Lower lobe of right lung (tissue), 2 donors: ENCODE data around the gene MB. TPM values are rescaled to one million over a fixed set of nuclear protein-coding genes. Genes with fewer than 3 reads are reported as not detected.
A peak's percentile ranks its signal among the peaks of the same experiment; 100 is the strongest.

Source experiments
- ATAC-seq, 2 donors: fragments of 200-7000 bp; cut with Tn5 transposase; one replicate each; pipeline ENCODE4 v1.9.1; 2020 to 2022; ENCODE audit warnings: mild to moderate bottlenecking in 2 of 2, moderate library complexity in 2 of 2
- DNase-seq: peaks from one replicate; pipeline ENCODE4 v3.0.0-alpha.2; 2020
- H3K27ac ChIP-seq: fragments of 200-600 bp; one replicate; pipeline ENCODE4 v1.8.0; 2022
- H3K27me3 ChIP-seq: fragments of 200-600 bp; one replicate; pipeline ENCODE4 v1.8.0; 2022; ENCODE audit warnings: low read depth
- H3K36me3 ChIP-seq: fragments of 200-600 bp; one replicate; pipeline ENCODE4 v1.8.0; 2022; ENCODE audit warnings: mild to moderate bottlenecking
- H3K4me1 ChIP-seq: fragments of 200-600 bp; one replicate; pipeline ENCODE4 v1.8.0; 2022
- H3K4me3 ChIP-seq: fragments of 200-600 bp; one replicate; pipeline ENCODE4 v1.8.0; 2022; ENCODE audit warnings: mild to moderate bottlenecking
- H3K9me3 ChIP-seq: fragments of 200-600 bp; one replicate; pipeline ENCODE4 v1.8.0; 2022
- intact Hi-C: fragments of 100-400 bp; cut with DNase I; formaldehyde crosslinking; loops from one replicate; pipeline ENCODE4 v1.11.0; 2022
- total RNA-seq: library from RNA; stranded (reverse); fragmentation: NEBNext Ultra II Directional; extraction: Animal tissue kit (Norgen Biotek cat#: 25700); gene quantifications from one replicate; pipeline ENCODE4 v1.2.1, GENCODE V29; 2021
- TF ChIP-seq, protein P1 (sequence below): fragments of 200-600 bp; IDR thresholded peaks from one replicate; pipeline ENCODE4 v1.8.0; 2022; ENCODE audit warnings: antibody characterized with exemption, mild to moderate bottlenecking
- donor health status: DM: no; HTN: yes; CAD: no; lungs with severe emphysema.

Gene MB
- total RNA-seq, 1 donor from 2014 or later: 0.86 TPM

DNA sequence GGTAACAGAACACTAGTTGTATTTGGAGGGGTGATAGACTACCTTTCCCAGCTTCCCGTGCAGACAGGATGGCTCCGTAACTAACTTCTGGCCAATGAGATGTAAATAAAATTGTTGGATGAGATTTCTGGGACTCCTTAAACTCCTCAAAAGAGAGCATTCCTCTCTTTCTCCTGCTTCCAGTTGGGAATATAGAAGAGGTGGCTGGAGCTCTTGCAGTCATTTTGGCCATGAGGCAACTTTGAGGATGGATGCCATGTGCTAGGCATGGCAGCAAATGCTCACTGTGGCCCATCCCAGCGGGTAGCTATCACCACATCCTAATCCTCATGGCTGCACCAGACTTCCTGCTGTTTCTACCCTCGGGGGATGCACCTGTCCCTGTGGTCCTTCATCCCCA lies 7.4 kb downstream of the MB start:
- ATAC-seq (no peak), DNase-seq (peak; percentile 9)
- H3K9me3 ChIP-seq: no peaks in the 10 kb centered on the region
- H3K4me3 ChIP-seq: no peak overlapping the region
- H3K27ac ChIP-seq: no peak overlapping the region
- TF ChIP-seq, protein P1, sequence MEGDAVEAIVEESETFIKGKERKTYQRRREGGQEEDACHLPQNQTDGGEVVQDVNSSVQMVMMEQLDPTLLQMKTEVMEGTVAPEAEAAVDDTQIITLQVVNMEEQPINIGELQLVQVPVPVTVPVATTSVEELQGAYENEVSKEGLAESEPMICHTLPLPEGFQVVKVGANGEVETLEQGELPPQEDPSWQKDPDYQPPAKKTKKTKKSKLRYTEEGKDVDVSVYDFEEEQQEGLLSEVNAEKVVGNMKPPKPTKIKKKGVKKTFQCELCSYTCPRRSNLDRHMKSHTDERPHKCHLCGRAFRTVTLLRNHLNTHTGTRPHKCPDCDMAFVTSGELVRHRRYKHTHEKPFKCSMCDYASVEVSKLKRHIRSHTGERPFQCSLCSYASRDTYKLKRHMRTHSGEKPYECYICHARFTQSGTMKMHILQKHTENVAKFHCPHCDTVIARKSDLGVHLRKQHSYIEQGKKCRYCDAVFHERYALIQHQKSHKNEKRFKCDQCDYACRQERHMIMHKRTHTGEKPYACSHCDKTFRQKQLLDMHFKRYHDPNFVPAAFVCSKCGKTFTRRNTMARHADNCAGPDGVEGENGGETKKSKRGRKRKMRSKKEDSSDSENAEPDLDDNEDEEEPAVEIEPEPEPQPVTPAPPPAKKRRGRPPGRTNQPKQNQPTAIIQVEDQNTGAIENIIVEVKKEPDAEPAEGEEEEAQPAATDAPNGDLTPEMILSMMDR: no peak
- H3K27me3 ChIP-seq: no peaks in the 10 kb centered on the region
- intact Hi-C loops: no loop called here
- no peaks in the 10 kb centered on the region for H3K36me3 ChIP-seq
- H3K4me1 ChIP-seq: no peaks in the 10 kb centered on the region

DNA sequence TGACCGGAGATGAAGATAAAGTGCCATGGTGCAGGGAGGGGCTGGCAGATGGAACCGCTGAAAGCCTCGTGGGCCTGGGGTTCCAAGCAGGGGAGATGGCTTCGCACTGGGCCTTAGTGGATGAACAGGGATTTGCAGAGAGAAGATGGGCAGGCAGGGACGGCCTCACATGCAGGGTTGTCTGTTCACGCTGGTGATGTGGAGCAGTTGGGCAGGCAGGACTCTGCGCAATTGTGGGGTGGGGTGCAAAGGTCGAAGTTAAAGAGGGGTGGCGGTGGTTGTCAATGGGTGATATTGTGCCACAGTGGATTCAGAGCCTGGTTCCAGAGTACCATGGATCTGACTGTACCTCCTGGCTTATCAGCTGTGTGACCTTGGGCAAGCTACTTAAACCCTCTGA lies 7.9 kb downstream of the MB start:
- H3K9me3 ChIP-seq: no peaks in the 10 kb centered on the region
- DNase-seq (peak; percentile 20), ATAC-seq (no peak)
- H3K36me3 ChIP-seq: no peaks in the 10 kb centered on the region
- H3K4me1 ChIP-seq: no peaks in the 10 kb centered on the region
- no peak overlapping the region for H3K4me3 ChIP-seq
- H3K27ac ChIP-seq: no peak overlapping the region
- TF ChIP-seq, protein P1: no peak
- H3K27me3 ChIP-seq: no peaks in the 10 kb centered on the region
- intact Hi-C loops: no loop called here

DNA sequence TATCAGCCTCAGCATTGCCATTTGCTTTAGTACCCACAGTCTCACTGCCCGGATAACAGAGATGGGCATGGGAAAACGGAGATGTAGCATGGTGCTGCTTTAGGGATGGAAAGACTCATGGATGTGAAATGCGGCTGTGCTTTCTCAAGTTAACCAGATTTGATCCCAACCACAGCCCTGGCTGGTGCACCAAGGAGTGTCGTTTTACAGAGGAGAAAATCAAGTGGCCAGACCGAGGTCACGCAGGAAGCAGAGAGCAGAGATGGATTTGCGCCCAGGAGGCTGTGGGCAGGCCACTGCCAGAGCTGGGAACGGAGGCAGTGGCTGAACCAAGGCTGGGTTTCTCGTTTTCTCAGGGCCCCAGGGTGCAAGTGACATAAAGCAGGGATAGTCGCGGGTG lies 9.0 kb downstream of the MB start:
- no peak for DNase-seq

DNA sequence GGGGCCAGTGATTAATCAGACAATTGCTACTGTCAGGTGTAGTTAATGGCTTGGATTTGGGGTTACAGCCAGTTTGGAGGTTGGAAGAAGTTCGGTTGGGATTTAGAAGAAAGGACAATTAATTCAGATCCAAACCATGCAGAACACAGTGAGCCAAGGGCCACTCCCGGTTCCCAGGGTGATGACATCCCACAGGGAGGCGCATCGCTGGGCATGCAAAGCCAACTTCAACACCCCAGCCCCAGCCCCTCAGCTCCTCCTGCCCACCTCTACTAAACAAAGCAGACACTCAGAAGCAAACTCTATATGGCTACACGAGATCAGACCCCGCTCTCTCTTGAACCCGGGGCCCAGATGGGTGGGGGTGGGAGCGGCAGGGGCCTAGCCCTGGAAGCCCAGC lies 10.2 kb downstream of the MB start:
- TF ChIP-seq, protein P1: no peak
- no peak overlapping the region for H3K4me3 ChIP-seq
- H3K4me1 ChIP-seq: peaks cover 6% of the 10 kb centered on the region
- H3K9me3 ChIP-seq: no peaks in the 10 kb centered on the region
- DNase-seq (no peak), ATAC-seq (no peak)
- intact Hi-C loops: no loop called here
- H3K27me3 ChIP-seq: no peaks in the 10 kb centered on the region
- H3K27ac ChIP-seq: no peak overlapping the region
- no peaks in the 10 kb centered on the region for H3K36me3 ChIP-seq

More for the DNA sequence above, 9.0 kb downstream of the MB start:
- Histone ChIP-seq H3K27ac (no peak overlapping the region), H3K36me3 (no peaks in the 10 kb centered on the region), H3K27me3 (no peaks in the 10 kb centered on the region), H3K4me1 (no peaks in the 10 kb centered on the region), H3K4me3 (no peak overlapping the region), H3K9me3 (no peaks in the 10 kb centered on the region)
- intact Hi-C loops: no loop called here
- TF ChIP-seq, protein P1: no peak
- no peak for ATAC-seq

DNA sequence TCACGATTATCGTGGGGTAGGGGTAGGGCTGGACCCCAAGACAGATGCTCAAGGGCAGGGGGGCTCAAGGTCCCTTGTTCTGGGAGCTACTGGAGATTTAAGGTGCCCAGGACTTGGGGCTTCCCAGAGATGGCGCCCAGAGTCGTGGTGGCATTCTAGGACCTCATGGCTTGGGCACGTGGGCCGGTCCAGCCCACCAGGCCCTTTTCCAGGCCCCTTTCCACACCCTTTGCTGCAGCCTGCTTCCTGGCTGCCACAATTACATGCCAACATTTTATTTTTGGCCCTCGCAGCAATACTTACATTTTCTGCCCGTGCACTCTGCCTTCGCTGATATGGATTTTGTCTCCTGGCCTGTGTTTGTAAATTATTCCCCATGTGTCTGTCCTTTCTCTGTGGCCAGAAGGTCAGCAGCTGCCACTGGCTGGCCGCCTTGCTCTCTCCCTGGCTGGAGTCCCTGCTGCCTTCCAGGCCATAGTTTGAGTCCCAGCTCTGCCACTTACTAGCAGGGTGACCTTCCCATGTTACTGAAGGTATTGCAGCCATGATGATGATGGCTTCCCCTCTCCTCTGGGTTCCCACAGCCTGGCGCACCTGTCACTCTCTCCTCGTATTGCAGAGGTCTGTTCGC lies 11.2 kb downstream of the MB start:
- no peak overlapping the region for H3K27ac ChIP-seq
- DNase-seq: no peak
- H3K36me3 ChIP-seq: no peaks in the 10 kb centered on the region
- TF ChIP-seq, protein P1: no peak
- no peaks in the 10 kb centered on the region for H3K27me3 ChIP-seq
- H3K9me3 ChIP-seq: no peaks in the 10 kb centered on the region
- ATAC-seq: no peak
- no peak overlapping the region for H3K4me3 ChIP-seq
- intact Hi-C loops: no loop called here
- peaks cover 6% of the 10 kb centered on the region for H3K4me1 ChIP-seq

DNA sequence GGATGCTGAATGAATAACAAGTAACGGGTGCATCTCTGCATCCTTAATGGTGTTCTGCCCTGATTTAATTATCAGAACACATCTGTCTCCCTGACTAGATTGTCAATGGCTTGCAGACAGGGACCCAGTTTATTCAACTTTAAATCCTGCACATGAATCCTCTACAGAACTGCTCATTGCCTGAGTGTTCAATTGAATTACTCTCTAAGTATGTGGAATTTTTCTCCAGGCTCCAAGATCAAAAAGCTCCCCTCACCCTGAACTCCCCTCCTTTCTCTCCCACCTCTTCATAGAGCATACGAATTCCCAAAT lies 11.8 kb downstream of the MB start:
- H3K9me3 ChIP-seq: no peaks in the 10 kb centered on the region
- peaks cover 6% of the 10 kb centered on the region for H3K4me1 ChIP-seq
- intact Hi-C loops: no loop called here
- no peaks in the 10 kb centered on the region for H3K27me3 ChIP-seq
- TF ChIP-seq, protein P1: no peak
- ATAC-seq (no peak), DNase-seq (no peak)
- no peak overlapping the region for H3K27ac ChIP-seq
- no peaks in the 10 kb centered on the region for H3K36me3 ChIP-seq
- H3K4me3 ChIP-seq: no peak overlapping the region
